ENCODE results near the gene C18orf63.
"Not testable (repeated sequence)": the region's sequence is repeated elsewhere in the genome, so short reads cannot be mapped to it uniquely, and the experiment has no call there.

C18orf63 gene

GRCh38 chr18:74286106-74286855, 29.4 kb upstream of the C18orf63 start:
- DNase-seq (ENCODE audit: low read depth in 4 of 4, low spot score in 1 of 4): no peak

- DNase-seq (ENCODE audit: low read depth in 4 of 4, low spot score in 1 of 4): no peak
Observed at GRCh38 chr18:74286856-74287255, 28.8 kb upstream of the C18orf63 start.

- no peak for DNase-seq (ENCODE audit: low read depth in 4 of 4, low spot score in 1 of 4)
Observed at GRCh38 chr18:74288041-74288440, 27.6 kb upstream of the C18orf63 start.

- no peak for DNase-seq (ENCODE audit: low read depth in 4 of 4, low spot score in 1 of 4)
Observed at GRCh38 chr18:74288730-74289129, 26.9 kb upstream of the C18orf63 start.

- no peak for DNase-seq (ENCODE audit: low read depth in 4 of 4, low spot score in 1 of 4)
Observed at GRCh38 chr18:74289137-74289536, 26.5 kb upstream of the C18orf63 start.

- DNase-seq (ENCODE audit: low read depth in 4 of 4, low spot score in 1 of 4): no peak
Observed at GRCh38 chr18:74290021-74290420, 25.6 kb upstream of the C18orf63 start.

GRCh38 chr18:74290794-74291471, 24.7 kb upstream of the C18orf63 start:
- DNase-seq (ENCODE audit: low read depth in 4 of 4, low spot score in 1 of 4): no peak

GRCh38 chr18:74291472-74291770, 24.2 kb upstream of the C18orf63 start:
- DNase-seq (ENCODE audit: low read depth in 4 of 4, low spot score in 1 of 4): no peak

GRCh38 chr18:74291771-74292540, 23.7 kb upstream of the C18orf63 start, which contains the start of gene CYB5A:
CYB5A (minus strand) TSS chr18:74291963; CDS start chr18:74291875, 88 bp downstream.
- DNase-seq (ENCODE audit: low read depth in 4 of 4, low spot score in 1 of 4): peak; percentile 92 to 98 (median 96)

- no peak for DNase-seq (ENCODE audit: low read depth in 4 of 4, low spot score in 1 of 4)
Observed at GRCh38 chr18:74292541-74292858, 23.1 kb upstream of the C18orf63 start.

- DNase-seq (ENCODE audit: low read depth in 4 of 4, low spot score in 1 of 4): not testable (repeated sequence)
Observed at GRCh38 chr18:74292982-74293381, 22.7 kb upstream of the C18orf63 start.

GRCh38 chr18:74294526-74294925, 21.1 kb upstream of the C18orf63 start:
- no peak for DNase-seq (ENCODE audit: low read depth in 4 of 4, low spot score in 1 of 4)

- no peak for DNase-seq (ENCODE audit: low read depth in 4 of 4, low spot score in 1 of 4)
Observed at GRCh38 chr18:74299162-74299561, 16.5 kb upstream of the C18orf63 start.

- DNase-seq (ENCODE audit: low read depth in 4 of 4, low spot score in 1 of 4): no peak
Observed at GRCh38 chr18:74299746-74300145, 15.9 kb upstream of the C18orf63 start.

GRCh38 chr18:74303306-74303705, 12.3 kb upstream of the C18orf63 start:
- DNase-seq (ENCODE audit: low read depth in 4 of 4, low spot score in 1 of 4): no peak

- no peak for DNase-seq (ENCODE audit: low read depth in 4 of 4, low spot score in 1 of 4)
Observed at GRCh38 chr18:74303936-74304335, 11.7 kb upstream of the C18orf63 start.

GRCh38 chr18:74310411-74310810, 5.2 kb upstream of the C18orf63 start:
- DNase-seq (ENCODE audit: low read depth in 4 of 4, low spot score in 1 of 4): no peak

- no peak for DNase-seq (ENCODE audit: low read depth in 4 of 4, low spot score in 1 of 4)
Observed at GRCh38 chr18:74311000-74311399, 4.6 kb upstream of the C18orf63 start.

- DNase-seq (ENCODE audit: low read depth in 4 of 4, low spot score in 1 of 4): no peak
Observed at GRCh38 chr18:74314759-74315463, 728 bp upstream of the C18orf63 start.

GRCh38 chr18:74316257-74317170, 875 bp downstream of the C18orf63 start:
- DNase-seq (ENCODE audit: low read depth in 4 of 4, low spot score in 1 of 4): no peak

Data from stimulated activated CD4-positive, alpha-beta T cell treated with anti-CD3 and anti-CD28 coated beads, Interleukin-1b, Interleukin-23, amount 100 ng/mL, for 24 hours (primary cell).